Kidney glomerular epithelial cell (primary cell): ENCODE measurements around the gene CPPED1.
A peak's percentile ranks its signal among the peaks of the same experiment; 100 is the strongest.

Source experiments
- DNase-seq: peaks from one replicate; lab custom pipeline; 2025; lab: John Stamatoyannopoulos, UW

Gene CPPED1

DNA sequence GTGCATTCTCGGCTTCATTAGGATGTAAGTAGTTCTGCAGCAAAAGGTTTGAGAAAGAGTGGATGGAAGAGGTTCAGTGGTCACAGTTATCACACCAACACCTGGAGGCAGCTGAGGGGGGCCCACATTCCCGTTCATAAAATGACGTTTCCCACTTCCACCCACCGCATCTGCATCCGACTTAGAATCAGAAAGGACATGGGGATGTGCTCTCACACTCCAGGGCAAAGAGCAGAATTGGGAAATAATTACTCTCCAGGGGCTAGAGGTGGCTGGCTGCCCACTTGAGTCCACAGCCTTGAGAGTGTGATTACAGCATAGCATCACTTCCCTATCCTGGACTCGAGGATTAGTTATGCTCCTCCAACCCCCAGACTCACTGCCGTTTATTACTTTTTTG is 122.0 kb downstream of the CPPED1 start:
- no peak for DNase-seq

DNA sequence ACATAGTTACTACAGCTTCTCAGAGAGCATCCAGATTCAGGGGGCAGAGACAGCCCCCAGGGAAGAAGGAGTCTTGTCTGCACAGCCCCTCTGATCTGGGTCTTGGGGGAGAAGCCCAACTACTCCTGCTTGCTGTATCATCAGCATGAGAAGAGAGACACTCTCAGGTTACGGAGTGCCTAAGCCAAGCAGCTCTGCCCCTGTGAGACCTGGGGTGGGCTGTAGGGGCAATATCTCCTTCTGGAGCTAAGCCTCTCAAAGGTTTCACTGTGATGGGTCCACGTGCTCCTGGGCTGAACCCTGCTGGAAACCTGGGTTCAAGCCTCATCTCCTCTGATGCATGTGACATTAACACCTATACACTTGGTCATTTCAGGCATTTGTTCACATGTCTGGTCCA is 123.2 kb downstream of the CPPED1 start:
- no peak for DNase-seq

DNA sequence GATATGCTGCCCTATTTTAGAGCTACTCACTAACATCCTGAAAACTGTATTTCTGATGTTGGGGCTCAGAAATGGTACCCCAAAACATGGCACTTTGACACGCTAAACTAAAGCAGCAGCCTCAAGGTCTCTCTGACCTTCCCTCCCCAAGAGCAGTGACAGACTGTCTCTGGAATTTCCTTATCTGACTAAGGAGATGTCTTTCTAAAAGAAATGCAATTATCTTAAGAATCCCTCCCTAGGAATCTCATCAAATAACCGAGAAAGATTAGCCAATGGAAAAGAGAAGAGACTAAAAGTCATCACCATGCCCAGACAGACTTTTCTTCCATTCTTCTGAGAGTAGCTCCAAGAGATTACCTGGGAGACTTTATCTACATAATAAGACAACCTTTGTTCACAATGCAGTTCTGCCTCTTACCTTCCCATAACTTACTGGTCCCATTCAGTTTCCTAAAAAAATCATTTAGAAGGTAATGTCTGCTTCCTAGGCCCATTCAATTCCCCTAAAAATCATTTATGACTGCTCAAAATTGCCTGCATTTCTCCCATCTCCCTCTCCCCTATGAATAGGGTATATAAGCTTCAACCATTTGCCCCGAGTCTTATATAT is 123.9 kb downstream of the CPPED1 start:
- peak; percentile 35 for DNase-seq

DNA sequence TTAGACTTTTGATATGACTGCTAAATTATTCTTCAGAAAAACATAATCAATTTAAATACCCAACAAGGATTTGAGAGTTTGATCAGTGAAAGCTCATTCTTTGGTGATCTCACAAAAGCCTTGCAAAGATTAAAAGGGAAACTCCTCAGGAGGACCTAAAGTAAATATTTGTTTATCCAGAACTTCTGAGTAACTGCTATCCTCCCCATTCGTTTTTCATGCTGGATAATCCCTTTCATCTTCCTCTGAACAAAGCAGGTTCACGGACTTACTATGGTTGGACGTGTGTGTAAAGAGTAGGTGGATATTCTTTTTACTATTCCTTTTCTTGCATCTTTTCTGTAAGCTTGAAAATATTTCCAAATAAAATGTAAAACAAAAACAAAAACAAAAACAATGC is 124.7 kb downstream of the CPPED1 start:
- DNase-seq, result peak; percentile 10

DNA sequence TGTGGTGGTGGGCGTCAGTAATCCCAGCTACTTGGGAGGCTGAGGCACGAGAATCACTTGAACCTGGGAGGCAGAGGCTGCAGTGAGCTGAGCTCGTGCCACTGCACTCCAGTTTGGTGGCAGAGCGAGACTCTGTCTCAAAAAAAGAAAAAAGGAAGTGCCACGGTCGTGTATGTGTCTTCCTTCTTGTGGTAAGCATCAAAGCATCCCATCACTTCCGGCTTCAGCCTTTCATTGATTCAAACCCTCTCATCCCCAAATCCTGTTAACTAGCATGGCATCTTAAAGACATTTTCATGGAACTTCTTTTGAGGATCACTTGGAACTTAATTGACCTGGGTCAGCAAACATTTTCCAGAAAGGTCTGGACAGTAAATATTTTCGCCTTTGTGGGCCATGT is 126.2 kb downstream of the CPPED1 start:
- DNase-seq, result no peak

DNA sequence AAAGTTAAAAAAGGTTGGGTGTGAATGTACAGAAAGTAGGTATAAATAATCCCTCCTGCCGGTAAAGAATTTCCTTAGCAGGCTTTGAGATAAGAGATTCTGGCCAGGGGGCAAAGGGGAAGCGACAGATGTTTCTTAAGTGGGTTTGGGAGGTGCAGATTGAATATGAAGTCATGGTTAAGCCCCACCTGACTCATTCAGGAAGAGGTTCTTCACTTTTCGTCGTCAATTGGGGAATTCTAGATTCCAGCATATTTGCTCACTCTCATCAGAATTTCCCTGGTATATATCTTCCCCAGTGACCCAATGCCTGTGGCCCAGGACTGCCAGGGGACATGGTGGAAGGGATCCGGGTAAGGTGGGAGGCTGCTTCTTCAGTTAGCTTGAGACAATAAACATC is 127.8 kb downstream of the CPPED1 start:
- DNase-seq, result peak; percentile 14

DNA sequence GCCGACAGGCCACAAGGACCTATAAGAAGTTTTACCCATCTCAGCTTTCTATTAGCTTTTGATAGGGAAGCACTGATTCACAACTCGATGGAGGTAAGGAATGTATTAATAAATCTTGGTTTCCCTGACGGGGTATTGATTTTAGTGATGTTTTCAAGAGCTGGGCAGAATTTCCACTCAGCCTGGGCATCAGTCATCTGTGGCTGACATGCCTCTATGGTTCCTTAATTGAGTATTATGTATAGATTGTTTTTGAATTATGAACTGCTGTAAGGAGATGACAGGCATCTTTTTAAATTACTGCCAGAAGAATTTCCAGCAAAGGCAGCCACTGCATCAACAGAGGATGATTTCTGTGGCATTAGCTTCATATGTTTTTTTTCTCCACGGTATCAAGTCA is 128.6 kb downstream of the CPPED1 start:
- no peak for DNase-seq

DNA sequence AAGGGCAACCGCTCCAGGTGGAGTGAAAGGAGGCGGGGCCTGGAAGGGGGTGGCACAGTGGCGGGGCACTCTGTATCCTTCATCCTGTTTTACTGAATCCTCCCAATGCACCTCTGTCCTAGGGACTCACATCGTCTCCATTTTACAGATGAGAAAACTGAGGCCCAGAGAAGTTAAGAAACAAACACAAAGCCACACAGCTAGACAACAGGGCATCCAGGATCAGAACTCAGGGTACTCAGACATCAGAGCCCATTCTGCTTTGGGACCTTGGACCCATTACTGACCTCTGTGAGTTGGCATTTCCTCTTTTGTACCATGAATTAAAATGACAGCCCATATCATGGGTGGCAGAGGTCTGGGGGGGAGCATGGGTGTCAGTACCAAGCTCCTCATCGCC is 129.2 kb downstream of the CPPED1 start:
- DNase-seq, result no peak

DNA sequence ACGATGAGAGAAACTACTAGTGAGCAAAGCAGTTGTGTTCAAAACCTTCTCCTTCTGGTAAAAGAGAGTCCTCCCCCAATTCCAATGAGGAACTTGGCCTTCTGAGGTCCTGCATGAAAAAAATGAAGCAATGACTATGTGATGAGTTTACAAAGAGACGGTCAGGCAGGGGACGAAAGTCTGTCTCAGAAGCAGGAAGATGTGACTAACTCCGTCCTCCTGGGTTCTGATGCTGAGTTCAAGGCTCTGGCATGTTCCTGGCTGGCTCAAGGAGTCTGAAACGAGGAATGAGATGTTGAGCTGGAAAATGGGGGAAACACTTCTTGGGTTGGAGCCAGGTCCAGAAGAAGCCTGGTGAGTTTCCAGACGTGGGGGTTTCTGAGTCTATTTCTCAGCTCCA is 129.6 kb downstream of the CPPED1 start:
- DNase-seq, result no peak

DNA sequence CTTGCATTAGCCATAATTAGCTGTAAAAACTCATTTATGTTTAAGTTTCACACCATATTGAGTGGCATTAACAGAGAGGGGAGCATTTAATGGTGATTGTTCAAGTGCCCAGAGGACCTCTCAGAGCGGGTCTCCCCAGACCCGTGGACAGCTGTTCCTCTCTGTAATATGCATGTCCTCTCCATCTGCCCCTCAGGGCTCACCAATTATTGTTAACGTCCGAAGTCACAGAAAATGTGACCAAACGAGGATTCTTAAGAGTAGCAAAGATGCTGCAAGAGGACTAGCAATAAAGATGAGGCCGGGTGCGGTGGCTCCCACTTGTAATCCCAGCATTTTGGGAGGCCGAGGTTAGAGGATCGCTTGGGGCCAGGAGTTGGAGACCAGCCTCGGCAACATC is 130.2 kb downstream of the CPPED1 start:
- no peak for DNase-seq

DNA sequence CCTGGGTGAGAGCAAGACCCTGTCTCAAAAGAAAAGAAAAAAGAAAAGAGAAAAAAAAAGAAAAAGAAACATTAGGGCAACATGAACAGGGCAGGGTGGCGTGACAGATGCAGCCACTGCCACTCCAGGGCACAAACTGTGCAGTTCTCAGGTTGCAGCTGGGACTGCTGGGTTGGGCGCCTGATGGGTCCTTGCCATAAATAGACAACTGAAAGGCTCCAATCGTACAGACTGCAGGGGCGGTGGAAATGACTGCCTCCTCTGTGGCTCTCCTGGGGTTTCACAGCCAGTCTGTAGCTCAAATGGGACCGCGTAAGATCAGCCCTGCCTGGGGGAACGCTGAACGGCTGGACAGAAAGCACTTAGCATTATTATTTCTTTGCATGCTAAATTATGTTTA is 130.7 kb downstream of the CPPED1 start:
- no peak for DNase-seq

DNA sequence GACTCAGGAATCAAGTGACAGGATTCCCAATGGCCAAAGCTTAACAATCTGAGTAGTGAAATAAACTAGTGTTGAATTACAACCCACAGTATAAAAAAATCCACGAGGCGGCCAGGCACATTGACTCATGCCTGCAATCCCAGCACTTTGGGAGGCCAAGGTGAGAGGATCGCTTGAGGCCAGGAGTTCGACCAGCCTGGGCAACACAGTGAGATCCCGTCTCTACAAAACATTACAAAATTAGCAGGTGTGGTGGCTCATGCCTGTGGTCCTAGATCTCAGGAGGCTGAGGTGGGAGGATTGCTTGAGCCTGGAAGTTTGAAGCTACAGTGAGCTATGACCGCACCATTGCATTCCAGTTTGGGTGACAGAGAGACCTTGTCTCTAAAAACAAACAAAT is 133.8 kb downstream of the CPPED1 start:
- no peak for DNase-seq

DNA sequence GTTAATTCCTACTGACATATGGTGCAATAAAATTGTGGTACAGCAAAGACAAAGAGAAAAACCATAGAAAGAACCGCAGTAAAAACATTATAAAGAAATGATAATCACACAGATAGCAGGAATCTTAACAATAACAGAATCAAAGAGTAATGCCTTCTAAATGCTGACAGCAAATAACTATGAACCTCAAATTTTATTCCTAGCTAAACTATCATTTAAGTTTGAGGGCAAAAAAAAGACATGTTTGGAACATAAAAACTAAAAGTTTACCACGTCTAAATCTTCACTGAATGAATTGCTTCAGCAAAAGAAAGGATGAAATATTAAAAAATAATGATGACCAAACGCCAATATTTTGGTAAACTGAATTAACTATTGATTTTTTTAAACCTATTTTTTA is 135.8 kb downstream of the CPPED1 start:
- no peak for DNase-seq

DNA sequence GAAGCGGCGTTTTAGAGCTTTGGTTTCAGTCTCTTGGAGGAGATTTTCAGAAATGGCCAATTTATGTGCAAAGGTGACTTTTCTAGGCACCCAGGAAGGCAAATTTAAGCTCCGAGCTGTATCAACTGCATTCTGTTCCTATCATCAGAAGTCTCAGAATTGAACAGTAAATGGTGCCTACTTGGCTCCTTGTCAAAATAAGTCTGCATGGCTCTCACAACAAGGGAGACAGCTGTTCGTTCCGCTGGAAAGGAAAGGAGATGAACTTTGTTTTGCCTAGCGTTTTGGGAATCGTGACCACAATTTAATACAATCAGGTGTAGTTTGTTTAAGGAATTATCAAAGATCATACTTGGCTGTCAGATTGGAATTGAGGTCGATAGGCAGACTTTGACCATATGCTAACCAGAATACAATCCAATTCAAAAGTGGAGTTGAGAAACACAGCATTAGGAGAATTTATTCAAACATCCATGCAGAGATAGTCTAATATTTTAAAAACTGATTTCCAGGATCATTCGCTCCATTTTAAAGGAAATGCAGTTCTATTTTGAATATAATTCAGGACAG is 139.4 kb downstream of the CPPED1 start:
- DNase-seq, result no peak

DNA sequence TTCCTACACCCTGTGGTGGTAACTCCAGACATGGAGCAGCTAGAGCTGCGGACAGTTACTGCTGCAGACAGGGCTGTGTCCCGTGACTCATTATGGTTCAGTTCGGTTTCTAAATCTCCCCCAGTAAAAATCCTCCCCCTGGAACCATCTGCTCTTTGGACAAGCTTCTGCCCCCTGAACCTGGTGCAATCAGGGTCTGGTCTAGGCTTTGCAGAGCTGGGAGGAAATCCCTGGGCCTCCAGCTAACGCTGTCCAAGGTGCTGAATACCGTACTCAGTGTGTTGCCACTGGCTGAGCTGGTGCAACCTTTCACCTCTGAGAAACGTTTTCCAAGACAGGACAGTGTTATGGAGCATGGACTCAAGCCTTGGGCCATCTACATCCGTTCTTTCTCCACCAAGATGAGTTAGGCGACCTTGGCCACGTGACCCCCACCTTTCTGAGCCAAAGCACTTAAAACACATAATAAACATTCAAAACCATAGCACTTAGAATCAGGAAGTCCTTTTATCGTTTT is 142.0 kb downstream of the CPPED1 start:
- DNase-seq, result no peak

DNA sequence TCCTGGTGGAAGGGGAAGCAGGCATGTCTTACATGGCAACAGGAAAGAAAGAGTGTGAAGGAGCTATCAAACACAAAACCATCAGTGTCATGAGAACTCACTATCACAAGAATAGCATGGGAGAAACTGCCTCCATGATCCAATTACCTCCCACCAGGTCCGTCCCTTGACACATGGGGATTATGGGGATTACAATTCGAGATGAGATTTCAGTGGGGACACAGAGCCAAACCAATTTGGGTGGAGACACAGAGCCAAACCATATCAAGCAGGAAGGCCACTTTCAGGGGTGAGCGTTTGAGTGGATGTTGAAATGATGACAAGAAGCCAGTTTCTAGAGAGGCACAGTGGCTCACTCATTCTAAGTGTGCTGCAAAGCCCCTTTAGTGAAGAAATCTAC is 143.8 kb downstream of the CPPED1 start:
- no peak for DNase-seq

DNA sequence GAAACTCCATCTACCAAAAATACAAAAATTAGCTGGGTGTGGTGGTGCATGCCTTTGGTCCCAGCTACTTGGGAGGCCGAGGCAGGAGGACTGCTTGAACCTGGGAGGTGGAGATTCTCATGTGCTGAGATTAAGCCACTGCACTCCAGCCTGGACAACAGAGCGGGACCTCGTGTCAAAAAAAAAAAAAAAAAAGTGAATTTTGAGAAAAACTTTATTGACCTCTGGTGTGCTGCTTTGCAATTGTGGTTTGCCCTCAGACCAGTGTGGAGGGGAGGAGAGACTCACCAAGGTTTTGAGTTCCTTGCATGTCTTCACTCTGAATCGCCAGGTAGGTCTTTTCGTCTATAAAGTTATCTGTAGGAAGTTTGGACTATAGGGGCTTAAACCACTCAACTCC is 145.2 kb downstream of the CPPED1 start:
- no peak for DNase-seq

DNA sequence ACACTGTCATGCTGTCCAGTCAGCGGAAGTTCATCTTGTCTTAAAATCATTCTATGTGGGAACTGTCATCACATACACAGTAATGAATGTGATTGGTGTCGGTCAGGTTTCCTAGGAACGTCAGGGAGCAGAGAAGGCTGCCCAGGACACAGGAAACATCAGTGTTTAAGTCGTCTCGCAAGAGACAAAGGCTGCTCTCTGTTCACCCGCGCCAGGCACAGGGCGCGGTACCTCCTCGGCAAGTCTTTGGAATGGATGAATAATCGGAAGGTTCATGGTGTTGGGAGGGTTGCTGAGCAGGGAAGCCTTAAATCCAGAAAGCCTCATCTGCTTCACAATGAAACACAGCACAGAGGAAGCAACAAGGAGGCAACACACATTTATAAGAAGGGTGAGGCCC is 148.2 kb downstream of the CPPED1 start:
- no peak for DNase-seq

DNA sequence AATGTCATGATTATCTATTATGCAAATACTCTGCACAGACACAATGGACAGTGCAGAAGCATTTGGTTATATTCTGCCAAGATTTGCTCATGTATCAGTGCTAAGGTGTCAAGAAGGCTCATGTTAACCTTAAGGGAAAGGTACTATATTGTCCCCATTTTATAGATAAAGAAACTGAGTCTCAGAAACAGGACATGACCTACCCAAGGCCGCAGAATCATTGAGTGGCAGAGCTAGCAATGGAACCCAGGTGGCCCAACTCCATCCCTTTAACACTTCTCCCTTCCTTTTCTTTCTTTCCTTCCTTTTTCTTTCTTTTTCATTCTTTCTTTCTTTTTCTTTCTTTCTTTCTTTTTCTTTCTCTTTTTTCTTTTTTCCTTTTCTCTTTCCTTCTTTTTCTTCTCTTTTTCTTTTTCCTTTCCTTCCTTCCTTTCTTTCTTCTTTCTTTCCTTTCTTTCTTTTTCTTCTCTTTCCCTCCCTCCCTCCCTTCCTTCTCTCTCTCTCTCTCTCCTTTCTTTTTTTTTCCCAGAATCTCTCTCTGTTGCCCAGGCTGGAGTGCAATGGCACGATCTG is 149.8 kb downstream of the CPPED1 start:
- no peak for DNase-seq

DNA sequence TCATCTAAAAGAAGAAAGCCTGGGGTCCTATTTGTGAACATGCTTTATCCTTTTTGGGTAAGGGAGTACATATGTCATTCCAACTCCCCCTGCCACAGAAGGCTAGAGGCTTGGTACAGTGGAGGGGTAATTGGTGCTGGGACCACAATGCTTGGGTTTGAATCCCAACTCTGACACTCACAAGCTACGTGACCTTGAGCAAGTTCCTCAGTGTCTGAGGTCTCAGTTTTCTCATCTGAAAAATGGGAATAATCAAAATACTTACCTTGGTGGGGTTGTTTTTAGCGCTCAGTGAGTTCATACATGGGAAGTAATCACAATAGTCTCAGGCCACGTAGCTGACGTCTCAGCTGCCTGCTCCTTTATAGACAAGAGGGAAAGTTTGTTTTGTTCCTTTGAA is 150.8 kb downstream of the CPPED1 start:
- DNase-seq, result no peak

DNA sequence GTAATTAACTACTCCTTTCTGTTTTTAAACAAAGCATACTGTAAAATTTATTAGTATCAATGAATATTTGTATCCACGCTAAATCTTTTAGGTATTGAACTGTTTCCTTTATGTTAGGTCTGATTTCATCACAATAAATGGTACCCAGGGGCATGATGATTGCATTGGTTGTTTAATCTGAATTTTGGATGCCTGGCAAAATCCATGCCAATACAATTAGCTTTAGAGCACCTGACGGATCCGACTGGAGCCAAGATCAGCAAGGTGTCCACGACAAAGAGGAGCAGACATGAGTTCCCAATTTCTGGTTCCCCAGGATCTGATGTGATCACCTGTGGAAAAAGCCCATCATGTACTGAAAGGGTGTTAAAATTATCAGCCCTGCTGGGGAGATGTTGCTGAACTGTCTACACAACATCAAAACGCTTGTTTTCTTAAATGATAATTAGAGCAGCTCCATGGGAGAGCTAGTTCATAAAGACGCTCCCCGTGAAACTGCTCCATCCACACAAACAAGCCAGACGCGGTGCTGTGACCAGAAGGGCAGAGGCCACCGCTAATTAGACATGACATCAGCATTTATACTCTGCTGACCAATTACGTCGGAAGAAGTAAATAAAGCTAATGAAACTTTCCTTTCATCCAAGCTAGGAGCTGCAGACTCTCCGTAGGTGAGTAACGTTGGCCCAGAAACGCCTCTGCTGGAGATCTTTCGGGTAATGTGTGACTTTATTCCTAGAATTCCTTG is 151.7 kb downstream of the CPPED1 start:
- DNase-seq, result no peak

DNA sequence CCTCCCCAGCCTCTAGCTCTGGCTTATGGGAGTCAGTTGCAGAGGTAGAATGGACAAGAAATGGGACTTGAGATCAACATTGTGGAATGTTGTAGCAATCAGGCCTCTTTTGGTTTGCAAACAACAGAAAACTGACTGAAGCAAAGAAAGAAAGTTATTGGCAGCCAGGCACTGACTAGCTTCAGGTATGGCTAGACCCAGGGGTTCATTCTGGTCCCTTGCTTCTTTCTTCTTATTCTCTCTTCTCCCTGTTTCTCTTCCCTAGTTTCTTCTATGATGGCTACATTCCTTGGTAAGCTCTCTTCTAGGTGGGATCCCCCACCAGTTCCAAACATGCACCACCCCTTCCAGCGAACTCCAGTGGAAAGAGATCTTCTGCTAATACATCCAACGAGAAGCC is 154.3 kb downstream of the CPPED1 start:
- DNase-seq, result no peak
